HepG2 (cell line): ENCODE results near the gene DPF1. TPM values are rescaled to one million over a fixed set of nuclear protein-coding genes. Genes with fewer than 3 reads are reported as not detected.

Experiments used
- ATAC-seq: fragments of 200-7000 bp; cut with Tn5 transposase; 3 replicates; pipeline ENCODE4 v1.9.1; 2020; ENCODE audit warnings: mild to moderate bottlenecking, moderate library complexity
- BruUV-seq: library from RNA; stranded (reverse); fragments of 400-500 nt; replicated peaks from 2 replicates; lab custom pipeline; 2021; lab: Mats Ljungman, UMichigan
- CTCF ChIA-PET: fragments of 300-600 bp; formaldehyde crosslinking; extraction: SDS; loops from one replicate; lab custom pipeline; 2021; ENCODE audit warnings: low total read pairs, inconsistent platforms, low intra/inter-chr PET ratio; lab: Yijun Ruan, JAX
- POLR2A ChIA-PET: fragments of 350-600 bp; sonication (Branson Sonifier 250); formaldehyde crosslinking; loops from one replicate; lab custom pipeline; 2020; ENCODE audit warnings: antibody characterized with exemption, inconsistent platforms; lab: Yijun Ruan, JAX
- DNase-seq: peaks from one replicate; pipeline ENCODE4 v3.0.0-alpha.2; 2015; ENCODE audit warnings: low spot score
- FAIRE-seq: peaks from 3 replicates; lab custom pipeline; 2011; peaks lifted over from hg19 to GRCh38; lab: Jason Lieb, UNC
- H2AFZ ChIP-seq: one replicate; pipeline ENCODE4 v1.6.1; 2011; ENCODE audit warnings: low read length, inconsistent platforms
- H3K27ac ChIP-seq: fragments of 300-600 bp; 3 replicates; pipeline ENCODE4 v1.8.0; 2011; ENCODE audit warnings: mixed run types, mild to moderate bottlenecking, mixed read lengths, low read length, inconsistent platforms; ENCODE audit not compliant: insufficient read depth; ENCODE audit errors: extremely low read length
- H3K27me3 ChIP-seq, 2 experiments: fragments of 200-600 bp in 1 of 2; 2 replicates in 1 of 2; 3 replicates in 1 of 2; pipeline versions ENCODE4 v1.6.0 to v1.8.0; 2011; ENCODE audit warnings: low read length in 2 of 2, mild to moderate bottlenecking in 2 of 2, moderate library complexity in 2 of 2, inconsistent platforms in 1 of 2; ENCODE audit not compliant: insufficient read depth in 2 of 2, control insufficient read depth in 1 of 2
- H3K36me3 ChIP-seq, 2 experiments: fragments of 200-600 bp in 1 of 2; replicated peaks in 1 of 2; 2 replicates in 1 of 2; 3 replicates in 1 of 2; pipeline versions ENCODE4 v1.5.1 to v1.8.0; 2011; ENCODE audit warnings: low read length in 2 of 2, inconsistent platforms in 1 of 2; ENCODE audit not compliant: insufficient read depth in 2 of 2, control insufficient read depth in 1 of 2
- H3K4me1 ChIP-seq: 2 replicates; pipeline ENCODE4 v1.5.1; 2012; ENCODE audit warnings: low read length, inconsistent platforms; ENCODE audit not compliant: insufficient read depth
- H3K4me2 ChIP-seq: 2 replicates; pipeline ENCODE4 v1.6.0; 2011; ENCODE audit warnings: low read depth, low read length, inconsistent platforms
- H3K4me3 ChIP-seq, 3 experiments: fragments of 200-600 bp in 1 of 3; sonication (generic), shearing (Covaris generic) in 1 of 3; replicated peaks in 1 of 3; 2 replicates each; pipeline ENCODE4 v1.5.1; 2011 to 2016; ENCODE audit warnings: low read length in 3 of 3, inconsistent platforms in 2 of 3, low read depth in 2 of 3, mild to moderate bottlenecking in 2 of 3, control low read depth in 1 of 3, mixed read lengths in 1 of 3; ENCODE audit not compliant: insufficient read depth in 1 of 3
- H3K79me2 ChIP-seq: one replicate; pipeline ENCODE4 v1.6.1; 2011; ENCODE audit warnings: low read length, inconsistent platforms; ENCODE audit not compliant: insufficient read depth
- H3K9ac ChIP-seq: 2 replicates; pipeline ENCODE4 v1.6.0; 2011; ENCODE audit warnings: mild to moderate bottlenecking, low read depth, low read length, inconsistent platforms; ENCODE audit not compliant: insufficient read depth
- H3K9me3 ChIP-seq: 2 replicates; pipeline ENCODE4 v1.5.1; 2012; ENCODE audit warnings: mild to moderate bottlenecking, low read length
- H4K20me1 ChIP-seq: 2 replicates; pipeline ENCODE4 v1.6.0; 2011; ENCODE audit warnings: inconsistent platforms, mild to moderate bottlenecking, low read length, moderate library complexity; ENCODE audit not compliant: insufficient read depth
- GATAD1 ChIP-seq: IDR thresholded peaks from 2 replicates; pipeline ENCODE4 v1.6.1; 2016; ENCODE audit warnings: missing genetic modification reagents, missing compliant biosample characterization
- HNRNPLL ChIP-seq: fragments of 200-400 bp; formaldehyde crosslinking; IDR thresholded peaks from 2 replicates; pipeline ENCODE4 v1.6.1; 2017; ENCODE audit warnings: mild to moderate bottlenecking, low read depth, low read length; ENCODE audit not compliant: poor library complexity, severe bottlenecking
- NFIC ChIP-seq: IDR thresholded peaks from 2 replicates; pipeline ENCODE4 v1.6.1; 2012; ENCODE audit warnings: mild to moderate bottlenecking, low read length, inconsistent platforms
- PAF1 ChIP-seq: IDR thresholded peaks from 2 replicates; pipeline ENCODE4 v1.6.1; 2016; ENCODE audit warnings: missing genetic modification reagents, missing compliant biosample characterization
- PAWR ChIP-seq: sonication (generic); formaldehyde crosslinking; IDR thresholded peaks from 2 replicates; pipeline ENCODE4 v1.4.0; 2020; ENCODE audit warnings: missing genetic modification reagents, mild to moderate bottlenecking, borderline replicate concordance
- PHF20 ChIP-seq: sonication (generic); formaldehyde crosslinking; IDR thresholded peaks from 2 replicates; pipeline ENCODE4 v1.5.0; 2020; ENCODE audit warnings: mild to moderate bottlenecking, missing genetic modification reagents
- SRF ChIP-seq: IDR thresholded peaks from 2 replicates; pipeline ENCODE4 v1.6.1; 2011; ENCODE audit warnings: mild to moderate bottlenecking, low read depth, low read length, moderate library complexity
- ZNF496 ChIP-seq: sonication (generic); formaldehyde crosslinking; IDR thresholded peaks from 2 replicates; pipeline ENCODE4 v1.8.1; 2023; ENCODE audit warnings: mild to moderate bottlenecking, moderate library complexity, missing genetic modification reagents; ENCODE audit not compliant: insufficient replicate concordance
- WGBS: methylation state at CpG from one replicate; pipeline ENCODE4 v1.1.6; 2017; ENCODE audit warnings: low lambda C conversion rate; 5-methylcytosine and 5-hydroxymethylcytosine counted together
- in situ Hi-C: cut with HindIII; loops from 2 replicates; pipeline ENCODE4 v1.10.0; 2017; ENCODE audit warnings: low pct_unique_long_range_greater_than_20kb; ENCODE audit not compliant: extremely low pct_ligation_motif_present
- intact Hi-C: fragments of 100-400 bp; cut with micrococcal nuclease; formaldehyde crosslinking; loops from one replicate; pipeline ENCODE4 v1.10.0; 2022; ENCODE audit not compliant: unreplicated experiment
- polyA plus RNA-seq, 8 experiments: library from polyadenylated mRNA; depleted of rRNA in 3 of 8; stranded (reverse) in 7 of 8; unstranded in 1 of 8; fragments of >200 nt; fragmentation: Illumina TruSeq in 4 of 8; extraction: Trizol in 4 of 8; gene quantifications; 2 replicates each; pipeline versions ENCODE4 v1.2.1 to v1.2.3, GENCODE V29; 2011 to 2016; ENCODE audit warnings: low read depth in 4 of 8, missing spikeins in 1 of 8, mixed read lengths in 1 of 8; ENCODE audit not compliant: insufficient read depth in 1 of 8
- total RNA-seq, 5 experiments: library from RNA; depleted of rRNA; stranded (reverse); fragments of >200 nt; fragmentation: Illumina TruSeq; extraction: Trizol; gene quantifications; 2 replicates each; pipeline ENCODE4 v1.2.3, GENCODE V29; 2016; ENCODE audit warnings: low read depth in 1 of 5
- TF ChIP-seq, protein P1 (sequence below): sonication (generic); formaldehyde crosslinking; IDR thresholded peaks from 2 replicates; pipeline ENCODE4 v1.4.0; 2020; ENCODE audit warnings: low read depth, missing genetic modification reagents

The DPF1 gene
- total and polyA plus RNA-seq, 2 of the 13 experiments (the other 11 are each of a cell fraction or from before 2014, with no cell fraction given), result 1.0 to 3.2 TPM

DNA sequence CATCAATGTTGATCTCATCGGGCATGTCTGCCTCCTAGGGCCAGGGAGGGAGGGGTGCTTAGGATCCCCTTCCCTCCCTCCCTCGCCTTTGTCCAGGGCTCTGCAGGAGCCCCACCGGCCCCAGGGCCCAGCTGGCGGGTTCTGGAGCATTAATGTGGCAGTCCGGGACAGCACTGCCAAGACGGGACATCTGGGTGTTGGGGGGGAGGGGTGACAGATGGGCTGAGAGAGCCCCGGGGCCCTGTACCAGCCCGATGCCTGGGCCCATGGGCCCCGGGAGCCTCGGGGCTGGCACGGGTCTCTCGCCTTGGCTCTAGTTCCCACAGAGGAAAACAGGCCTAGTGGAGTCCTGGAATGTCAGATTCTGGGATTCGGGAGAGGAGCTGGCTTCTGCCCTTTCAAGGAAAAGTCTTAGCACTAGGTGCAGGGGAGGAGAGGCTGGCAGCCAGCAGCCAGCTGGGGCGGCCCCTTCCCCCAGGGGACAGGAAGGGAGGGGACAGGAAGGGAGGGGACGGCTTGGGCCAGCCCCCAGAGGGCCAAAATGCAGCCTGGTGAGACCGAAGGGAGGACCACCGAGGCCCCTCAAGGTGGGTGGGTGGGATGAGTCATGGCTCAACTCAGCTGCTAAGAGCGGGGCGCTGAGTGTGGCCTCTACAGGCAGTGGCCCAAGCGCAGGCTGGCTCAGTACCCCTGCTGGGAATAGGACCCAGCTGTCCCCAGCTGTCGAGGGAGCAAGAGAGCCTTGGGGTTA is 29.1 kb upstream of the DPF1 start:
- WGBS, result 23% methylated on average over 7 of the region's 21 CpGs
- Histone ChIP-seq H3K9me3 (no peaks in the 10 kb centered on the region), H3K9ac (no peak overlapping the region), H4K20me1 (no peaks in the 10 kb centered on the region), H2AFZ (no peak overlapping the region), H3K27ac (no peak overlapping the region), H3K4me1 (peaks cover 31% of the 10 kb centered on the region), H3K27me3 (peaks cover 4 to 20% of the 10 kb centered on the region in 2 experiments; a peak in 3 of 5 replicates), H3K4me2 (no peak overlapping the region), H3K79me2 (no peaks in the 10 kb centered on the region), H3K36me3 (no peaks in the 10 kb centered on the region), H3K4me3 (no peak overlapping the region)
- CTCF ChIA-PET, result no interaction called here
- no TSS peak for BruUV-seq
- FAIRE-seq, result no peak
- DNase-seq, result no peak
- TF ChIP-seq SRF (no peak), PAF1 (CRISPR knock-in tag) (no peak), GATAD1 (CRISPR knock-in tag) (no peak), NFIC (no peak), PHF20 (no peak), ZNF496 (CRISPR knock-in tag) (no peak), HNRNPLL (no peak), PAWR (CRISPR knock-in tag) (no peak)
- TF ChIP-seq, protein P1, sequence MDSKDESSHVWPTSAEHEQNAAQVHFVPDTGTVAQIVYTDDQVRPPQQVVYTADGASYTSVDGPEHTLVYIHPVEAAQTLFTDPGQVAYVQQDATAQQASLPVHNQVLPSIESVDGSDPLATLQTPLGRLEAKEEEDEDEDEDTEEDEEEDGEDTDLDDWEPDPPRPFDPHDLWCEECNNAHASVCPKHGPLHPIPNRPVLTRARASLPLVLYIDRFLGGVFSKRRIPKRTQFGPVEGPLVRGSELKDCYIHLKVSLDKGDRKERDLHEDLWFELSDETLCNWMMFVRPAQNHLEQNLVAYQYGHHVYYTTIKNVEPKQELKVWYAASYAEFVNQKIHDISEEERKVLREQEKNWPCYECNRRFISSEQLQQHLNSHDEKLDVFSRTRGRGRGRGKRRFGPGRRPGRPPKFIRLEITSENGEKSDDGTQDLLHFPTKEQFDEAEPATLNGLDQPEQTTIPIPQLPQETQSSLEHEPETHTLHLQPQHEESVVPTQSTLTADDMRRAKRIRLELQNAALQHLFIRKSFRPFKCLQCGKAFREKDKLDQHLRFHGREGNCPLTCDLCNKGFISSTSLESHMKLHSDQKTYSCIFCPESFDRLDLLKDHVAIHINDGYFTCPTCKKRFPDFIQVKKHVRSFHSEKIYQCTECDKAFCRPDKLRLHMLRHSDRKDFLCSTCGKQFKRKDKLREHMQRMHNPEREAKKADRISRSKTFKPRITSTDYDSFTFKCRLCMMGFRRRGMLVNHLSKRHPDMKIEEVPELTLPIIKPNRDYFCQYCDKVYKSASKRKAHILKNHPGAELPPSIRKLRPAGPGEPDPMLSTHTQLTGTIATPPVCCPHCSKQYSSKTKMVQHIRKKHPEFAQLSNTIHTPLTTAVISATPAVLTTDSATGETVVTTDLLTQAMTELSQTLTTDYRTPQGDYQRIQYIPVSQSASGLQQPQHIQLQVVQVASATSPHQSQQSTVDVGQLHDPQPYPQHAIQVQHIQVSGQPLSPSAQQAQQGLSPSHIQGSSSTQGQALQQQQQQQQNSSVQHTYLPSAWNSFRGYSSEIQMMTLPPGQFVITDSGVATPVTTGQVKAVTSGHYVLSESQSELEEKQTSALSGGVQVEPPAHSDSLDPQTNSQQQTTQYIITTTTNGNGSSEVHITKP (CRISPR knock-in tag), result no peak
- intact Hi-C loops (loop anchor here (5.0 kb wide), 1 partner anchor 69 kb away; no protein-coding TSS in a partner anchor), in situ Hi-C loops (no loop called here)
- ATAC-seq, result no peak
- POLR2A ChIA-PET, result no interaction called here
